Kidney tubule cell (primary cell): Measurements from ENCODE around the gene GRIN1.

Experiments used
- DNase-seq: peaks from one replicate; pipeline ENCODE4 v3.0.0-alpha.2; 2018; ENCODE audit warnings: low spot score

The GRIN1 gene

GRCh38 chr9:137178201-137178938, 39.4 kb downstream of the GRIN1 start:
- DNase-seq: peak; percentile 44

- no peak for DNase-seq
These were observed 40.1 kb downstream of the GRIN1 start for GRCh38 chr9:137178939-137179630.

GRCh38 chr9:137179761-137180160, 40.8 kb downstream of the GRIN1 start:
- DNase-seq: no peak

- DNase-seq: no peak
These were observed 41.5 kb downstream of the GRIN1 start for GRCh38 chr9:137180491-137180890.

GRCh38 chr9:137181680-137182079, 42.7 kb downstream of the GRIN1 start:
- no peak for DNase-seq

- no peak for DNase-seq
These were observed 43.9 kb downstream of the GRIN1 start for GRCh38 chr9:137182836-137183235.

- no peak for DNase-seq
These were observed 45.1 kb downstream of the GRIN1 start for GRCh38 chr9:137183980-137184595.

- no peak for DNase-seq
These were observed 46.1 kb downstream of the GRIN1 start for GRCh38 chr9:137184881-137185660.

GRCh38 chr9:137185921-137186320, 47.0 kb downstream of the GRIN1 start:
- no peak for DNase-seq

- no peak for DNase-seq
These were observed 47.4 kb downstream of the GRIN1 start for GRCh38 chr9:137186385-137186784.

GRCh38 chr9:137187386-137187785, 48.4 kb downstream of the GRIN1 start:
- no peak for DNase-seq

GRCh38 chr9:137188086-137188489, 49.1 kb downstream of the GRIN1 start:
- no peak for DNase-seq

- DNase-seq: peak; percentile 95
These were observed 49.7 kb downstream of the GRIN1 start, which contains the start of the genes ANAPC2 and SSNA1 for GRCh38 chr9:137188490-137189296. TSS of gene ANAPC2 (minus strand) at chr9:137188560. CDS start at chr9:137188532, 28 bp downstream. TSS of gene SSNA1 (plus strand) at chr9:137188676. CDS start at chr9:137188727, 51 bp downstream.

- DNase-seq: no peak
These were observed 50.6 kb downstream of the GRIN1 start for GRCh38 chr9:137189297-137190295.

- DNase-seq: peak; percentile 23
These were observed 51.4 kb downstream of the GRIN1 start for GRCh38 chr9:137190315-137190856.

GRCh38 chr9:137191245-137191644, 52.3 kb downstream of the GRIN1 start:
- DNase-seq: no peak

GRCh38 chr9:137191691-137192447, 52.9 kb downstream of the GRIN1 start:
- DNase-seq: no peak

GRCh38 chr9:137192448-137192780, 53.5 kb downstream of the GRIN1 start:
- DNase-seq: no peak

- DNase-seq: no peak
These were observed 53.9 kb downstream of the GRIN1 start for GRCh38 chr9:137192859-137193258.
